GM18526 (cell line): Measurements from ENCODE around the gene CBFA2T2.

Experiments
- POLR2A ChIP-seq: IDR thresholded peaks from 3 replicates; pipeline ENCODE4 v1.6.1; 2011; ENCODE audit not compliant: insufficient read length; ENCODE audit errors: extremely low read depth

CBFA2T2 gene

DNA sequence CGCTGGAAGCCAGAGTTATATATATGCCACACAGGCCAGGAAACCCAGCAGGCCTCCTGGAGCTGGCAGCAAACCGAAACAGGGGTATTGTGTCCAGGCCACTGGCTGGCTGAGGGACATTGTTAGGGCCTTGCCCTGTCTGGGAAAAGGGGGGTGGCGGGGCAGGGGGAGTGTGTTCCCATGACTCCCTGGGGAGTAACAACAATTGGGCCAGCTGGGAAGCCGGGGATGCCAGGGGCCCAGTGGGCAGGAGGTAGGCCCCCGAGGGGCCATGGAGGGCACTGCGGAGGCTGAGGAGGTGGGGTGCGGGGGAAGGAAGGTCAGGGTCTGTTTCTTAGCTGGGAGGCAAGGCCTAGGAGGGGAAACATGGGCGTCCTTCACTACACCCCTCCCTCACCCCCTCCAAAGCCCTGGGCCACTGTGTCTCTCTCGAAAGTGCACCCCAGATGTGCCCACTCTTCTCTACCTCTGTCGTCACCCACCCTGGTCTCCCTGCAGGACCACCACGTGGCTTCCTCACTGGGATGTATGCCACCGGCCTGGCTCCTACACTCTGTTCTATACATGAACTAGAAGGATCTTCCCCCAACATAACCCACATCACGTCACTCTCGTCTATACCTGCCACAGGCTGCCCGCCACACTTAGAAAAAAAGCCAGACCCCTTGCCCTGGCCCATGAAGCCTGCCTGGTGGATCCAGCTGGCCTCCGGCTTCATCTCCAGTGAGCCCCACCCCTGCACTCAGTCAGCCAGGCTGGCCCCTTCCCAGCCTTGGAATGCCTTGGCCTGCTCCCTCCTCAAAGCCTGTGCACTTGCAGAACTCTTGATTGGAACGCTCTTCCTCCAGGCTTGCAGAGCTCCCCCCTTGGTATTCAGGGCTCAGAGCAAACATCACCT, 204.1 kb downstream of the CBFA2T2 start:
- TF ChIP-seq POLR2A: no peak

- TF ChIP-seq POLR2A: no peak
Observed at GRCh38 chr20:33694639-33695012, 204.7 kb downstream of the CBFA2T2 start.

- no peak for TF ChIP-seq POLR2A
Observed at GRCh38 chr20:33696448-33696847, 206.6 kb downstream of the CBFA2T2 start.

- TF ChIP-seq POLR2A: no peak
Observed at GRCh38 chr20:33697129-33697528, 207.2 kb downstream of the CBFA2T2 start.
